Middle frontal gyrus (tissue), 1 donor: ENCODE data around the gene GPR157.

Experiments
- DNase-seq: peaks from one replicate; pipeline ENCODE4 v3.0.0-alpha.2; 2015; ENCODE audit warnings: low spot score; ENCODE audit errors: extremely low spot score

The GPR157 gene

GRCh38 chr1:9093091-9093490 lies 35.8 kb downstream of the GPR157 start:
- no peak for DNase-seq

GRCh38 chr1:9088807-9089206 lies 40.1 kb downstream of the GPR157 start:
- DNase-seq = no peak

- no peak for DNase-seq
Measured at GRCh38 chr1:9087411-9088125, 41.3 kb downstream of the GPR157 start.

- no peak for DNase-seq
Measured at GRCh38 chr1:9086796-9087195, 42.1 kb downstream of the GPR157 start.

- DNase-seq = no peak
Measured at GRCh38 chr1:9086045-9086444, 42.9 kb downstream of the GPR157 start.

DNA sequence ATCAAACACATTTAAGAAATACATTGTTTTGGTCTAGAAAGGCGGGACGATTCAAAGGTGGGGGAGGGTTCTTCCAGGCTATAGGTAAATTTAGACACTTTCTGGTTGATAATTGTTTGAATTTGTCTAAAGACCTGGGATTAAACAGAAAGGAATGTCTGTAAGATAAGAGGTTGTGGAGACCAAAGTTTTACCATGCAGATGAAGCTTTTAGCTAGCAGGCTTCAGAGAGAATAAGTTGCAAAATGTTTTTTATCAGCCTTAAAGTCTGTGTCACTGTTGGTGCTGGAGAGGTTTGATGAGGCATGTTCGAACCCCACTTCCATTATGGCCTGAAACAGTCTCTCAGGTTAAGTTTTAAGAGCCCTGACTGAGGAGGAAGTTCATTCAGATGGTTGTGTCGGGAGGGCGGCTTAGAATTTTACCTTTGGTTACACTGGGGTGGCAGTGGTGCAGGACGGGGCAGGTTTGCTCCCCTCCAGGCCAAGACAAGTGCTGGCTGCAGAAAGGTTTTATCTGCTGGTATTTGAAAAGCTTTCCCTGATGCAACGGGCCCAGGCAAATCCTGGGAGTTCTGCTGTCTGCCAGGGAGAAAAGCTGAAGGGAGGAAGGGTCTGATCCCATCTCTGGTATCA lies 43.5 kb downstream of the GPR157 start:
- DNase-seq = no peak

DNA sequence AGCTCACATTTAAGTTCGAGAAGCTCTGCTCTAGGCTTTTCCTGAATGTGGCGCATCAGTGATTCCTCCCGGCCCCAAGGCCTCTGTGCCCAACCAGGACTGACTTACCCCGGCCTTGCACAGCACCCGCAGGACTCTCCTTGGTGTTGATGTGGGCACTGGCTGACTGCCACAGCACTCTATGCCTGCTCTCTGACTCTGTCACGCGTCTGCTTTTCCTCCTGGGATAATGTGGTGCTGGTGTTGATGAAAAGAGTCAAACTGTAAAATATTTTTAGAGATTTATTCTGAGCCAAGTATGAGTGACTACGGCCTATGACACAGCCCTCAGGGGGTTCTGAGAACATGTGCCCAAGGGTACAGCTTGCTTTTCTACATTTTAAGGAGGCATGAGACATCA lies 44.0 kb downstream of the GPR157 start:
- no peak for DNase-seq

DNA sequence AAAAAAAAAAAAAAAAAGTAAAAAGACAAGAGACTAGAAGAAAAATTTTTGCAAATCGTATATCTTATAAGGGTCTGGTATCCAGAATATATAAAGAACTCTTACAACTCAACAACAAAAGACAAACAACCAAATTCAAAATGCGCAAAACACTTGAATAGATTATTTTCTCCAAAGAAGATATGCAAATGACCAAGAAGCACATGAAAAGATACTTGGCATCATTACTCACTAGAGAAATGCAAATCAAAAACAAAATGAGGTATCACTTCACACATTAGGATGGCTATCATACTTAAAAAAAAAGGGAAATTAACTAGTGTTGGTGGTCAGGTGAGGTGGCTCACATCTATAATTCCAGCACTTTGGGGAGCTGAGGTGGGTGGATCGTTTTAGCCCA lies 47.4 kb downstream of the GPR157 start:
- DNase-seq = no peak

DNA sequence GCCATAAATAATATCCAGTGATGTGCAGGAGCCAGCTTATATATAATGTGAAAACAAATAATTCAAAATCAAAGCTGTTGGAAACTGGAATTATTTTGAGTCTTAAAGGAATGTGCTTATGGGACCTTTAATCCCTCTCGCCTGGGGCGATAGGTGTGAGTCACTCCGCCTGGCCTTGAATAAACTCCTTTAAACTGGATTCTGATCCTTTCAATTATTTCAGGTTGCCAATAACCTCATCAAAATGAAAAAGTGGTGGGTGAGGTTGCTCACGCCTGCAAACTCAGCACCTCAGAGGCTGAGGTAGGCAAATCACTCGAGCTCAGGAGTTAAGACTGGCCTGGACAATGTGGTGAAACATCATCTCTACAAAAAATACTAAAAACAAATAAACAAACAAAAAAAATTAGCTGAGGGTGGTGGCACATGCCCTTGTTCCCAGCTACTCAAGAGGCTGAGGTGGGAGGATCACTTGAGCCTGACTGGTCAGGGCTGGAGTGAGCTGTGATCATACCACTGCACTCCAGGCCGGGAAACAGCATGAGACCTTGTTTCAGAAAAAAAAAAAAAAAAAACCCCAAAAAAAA lies 48.1 kb downstream of the GPR157 start:
- no peak for DNase-seq

GRCh38 chr1:9079988-9080704 lies 48.8 kb downstream of the GPR157 start:
- DNase-seq = no peak

GRCh38 chr1:9078752-9079500 lies 50.0 kb downstream of the GPR157 start:
- no peak for DNase-seq

GRCh38 chr1:9078015-9078751 lies 50.7 kb downstream of the GPR157 start:
- no peak for DNase-seq

DNA sequence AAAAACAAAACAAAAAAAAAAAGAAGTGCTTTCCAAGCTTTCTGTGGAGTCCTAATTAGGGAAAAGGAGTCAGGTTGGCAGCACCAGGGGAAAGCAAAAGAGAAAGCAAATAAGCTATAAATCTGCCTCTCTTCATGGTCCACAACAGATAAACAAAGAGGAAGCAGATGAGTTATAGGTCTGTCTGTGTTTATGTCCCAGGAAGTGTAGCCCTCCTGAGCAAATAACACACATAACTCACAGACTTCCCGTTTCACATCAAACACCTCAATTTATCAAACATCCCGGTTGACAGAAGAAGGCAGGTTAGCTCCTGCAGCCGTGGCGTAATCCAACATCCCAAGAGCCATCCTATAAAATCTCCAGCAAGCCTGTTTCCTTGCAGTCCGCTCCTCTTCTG lies 53.9 kb downstream of the GPR157 start:
- no peak for DNase-seq

GRCh38 chr1:9073143-9073542 lies 55.8 kb downstream of the GPR157 start:
- DNase-seq = no peak

- DNase-seq = no peak
Measured at GRCh38 chr1:9071554-9072235, 57.2 kb downstream of the GPR157 start.

DNA sequence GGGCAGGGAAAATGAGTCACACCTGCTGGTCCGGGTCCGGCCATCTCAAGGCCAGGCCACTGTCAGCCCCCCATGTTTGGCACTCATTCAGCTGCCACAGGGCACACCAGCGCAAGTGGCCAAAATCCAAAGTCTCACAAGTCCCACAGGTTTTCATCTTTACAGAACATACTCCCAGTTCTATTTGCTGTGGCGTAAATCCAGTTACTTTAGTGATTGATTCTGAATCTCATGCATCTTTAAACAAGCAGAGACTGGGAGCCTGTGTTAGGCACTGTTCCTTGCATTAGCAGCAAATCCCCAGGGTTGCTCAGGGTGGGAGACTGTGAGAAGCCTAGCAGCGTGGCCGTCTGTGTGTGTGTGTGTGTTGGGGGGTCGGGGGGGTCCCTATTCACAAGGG lies 58.4 kb downstream of the GPR157 start:
- DNase-seq = no peak

- no peak for DNase-seq
Measured at GRCh38 chr1:9069326-9070100, 59.4 kb downstream of the GPR157 start, which contains the start of gene SLC2A5. Gene SLC2A5 (minus strand): TSS chr1:9069635. CDS start chr1:9069536, 99 bp downstream.

GRCh38 chr1:9068981-9069325 lies 59.9 kb downstream of the GPR157 start:
- no peak for DNase-seq
